ENCODE measurements around the gene APOA5. TPM values are rescaled to one million over a fixed set of nuclear protein-coding genes. Genes with fewer than 3 reads are reported as not detected.

APOA5 gene
- total and polyA plus RNA-seq, 2 of the 13 experiments (the other 11 are each of a cell fraction or from before 2014, with no cell fraction given): 44.0 to 49.1 TPM

DNA sequence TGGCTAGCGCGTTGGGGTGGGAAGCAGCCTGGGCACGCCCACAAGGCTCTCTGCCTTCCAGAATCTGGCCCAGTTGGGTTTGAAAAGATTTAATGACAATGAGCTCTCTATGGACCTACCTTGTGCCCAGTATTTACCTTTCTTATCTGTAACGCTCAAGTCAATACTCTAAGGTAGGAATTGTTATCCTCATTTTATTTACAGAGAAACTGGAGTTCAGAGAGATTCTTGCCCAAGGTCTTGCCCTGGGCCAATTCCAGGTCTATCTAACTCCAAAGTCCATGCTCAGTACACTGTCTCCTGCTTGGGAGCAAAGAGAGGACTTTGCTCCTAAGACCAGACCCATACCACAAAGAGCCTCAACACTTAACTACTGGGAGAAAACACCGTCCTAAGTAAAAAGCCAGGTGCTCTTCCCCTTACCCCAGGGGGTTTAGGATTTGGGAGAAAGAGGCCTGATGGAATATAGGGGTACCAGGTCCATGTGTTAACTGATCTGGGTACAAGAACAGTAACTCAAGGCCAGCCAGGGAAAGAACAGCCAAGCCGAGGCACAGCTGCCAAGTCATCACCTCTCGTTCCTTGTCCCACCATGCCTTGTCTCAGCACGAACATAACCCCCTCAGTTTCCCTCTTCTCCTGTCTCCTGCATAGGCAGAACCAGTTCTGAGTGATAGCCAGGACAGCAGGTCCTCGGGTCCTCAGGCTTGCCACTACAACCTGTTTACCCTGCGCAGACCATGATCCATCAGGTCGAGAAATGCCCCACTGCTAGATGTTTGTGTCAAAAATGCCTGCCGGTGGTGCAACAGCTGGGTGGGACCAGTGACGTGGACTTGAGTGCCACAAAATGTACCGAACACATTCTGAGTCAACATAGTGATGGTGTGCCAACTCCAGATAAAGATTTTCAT, 16.8 kb upstream of the APOA5 start (continued):
- TF ChIP-seq ZNF510 (CRISPR knock-in tag; IDR thresholded peaks at IDR 0.05; ENCODE audit: low read depth) (peak; percentile 92; the same call in 1 of the 2 replicates), GATA4 (IDR thresholded peaks at IDR 0.05; ENCODE audit: borderline replicate concordance, low read depth) (peak; percentile 98), ZMYM3 (CRISPR knock-in tag; IDR thresholded peaks at IDR 0.05) (no peak), ZNF768 (CRISPR knock-in tag; IDR thresholded peaks at IDR 0.05) (no peak), ZNF225 (CRISPR knock-in tag; IDR thresholded peaks at IDR 0.05) (no peak), CHCHD3 (CRISPR knock-in tag; IDR thresholded peaks at IDR 0.05) (no peak), ZNF263 (CRISPR knock-in tag; IDR thresholded peaks at IDR 0.05) (0 out of 2 replicates have a peak, but pooled peaks have one; percentile 17), ZNF652 (CRISPR knock-in tag; IDR thresholded peaks at IDR 0.05; ENCODE audit: borderline replicate concordance, low read depth) (peak; percentile 64; the same call in 1 of the 2 replicates), ATRX (CRISPR knock-in tag; IDR thresholded peaks at IDR 0.05; ENCODE audit: borderline replicate concordance) (no peak), ZC3H4 (CRISPR knock-in tag; IDR thresholded peaks at IDR 0.05; ENCODE audit: borderline replicate concordance) (no peak; the same call in none of the 2 replicates), MED13 (CRISPR knock-in tag; IDR thresholded peaks at IDR 0.05) (peak; percentile 93; the same call in 1 of the 2 replicates)
- TF ChIP-seq, protein P1, sequence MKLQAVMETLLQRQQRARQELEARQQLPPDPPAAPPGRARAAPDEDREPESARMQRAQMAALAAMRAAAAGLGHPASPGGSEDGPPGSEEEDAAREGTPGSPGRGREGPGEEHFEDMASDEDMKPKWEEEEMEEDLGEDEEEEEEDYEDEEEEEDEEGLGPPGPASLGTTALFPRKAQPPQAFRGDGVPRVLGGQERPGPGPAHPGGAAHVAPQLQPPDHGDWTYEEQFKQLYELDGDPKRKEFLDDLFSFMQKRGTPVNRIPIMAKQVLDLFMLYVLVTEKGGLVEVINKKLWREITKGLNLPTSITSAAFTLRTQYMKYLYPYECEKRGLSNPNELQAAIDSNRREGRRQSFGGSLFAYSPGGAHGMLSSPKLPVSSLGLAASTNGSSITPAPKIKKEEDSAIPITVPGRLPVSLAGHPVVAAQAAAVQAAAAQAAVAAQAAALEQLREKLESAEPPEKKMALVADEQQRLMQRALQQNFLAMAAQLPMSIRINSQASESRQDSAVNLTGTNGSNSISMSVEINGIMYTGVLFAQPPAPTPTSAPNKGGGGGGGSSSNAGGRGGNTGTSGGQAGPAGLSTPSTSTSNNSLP (IDR thresholded peaks at IDR 0.05; ENCODE audit: low read depth, low read length): peak; percentile 85
- TF ChIP-seq, protein P2, sequence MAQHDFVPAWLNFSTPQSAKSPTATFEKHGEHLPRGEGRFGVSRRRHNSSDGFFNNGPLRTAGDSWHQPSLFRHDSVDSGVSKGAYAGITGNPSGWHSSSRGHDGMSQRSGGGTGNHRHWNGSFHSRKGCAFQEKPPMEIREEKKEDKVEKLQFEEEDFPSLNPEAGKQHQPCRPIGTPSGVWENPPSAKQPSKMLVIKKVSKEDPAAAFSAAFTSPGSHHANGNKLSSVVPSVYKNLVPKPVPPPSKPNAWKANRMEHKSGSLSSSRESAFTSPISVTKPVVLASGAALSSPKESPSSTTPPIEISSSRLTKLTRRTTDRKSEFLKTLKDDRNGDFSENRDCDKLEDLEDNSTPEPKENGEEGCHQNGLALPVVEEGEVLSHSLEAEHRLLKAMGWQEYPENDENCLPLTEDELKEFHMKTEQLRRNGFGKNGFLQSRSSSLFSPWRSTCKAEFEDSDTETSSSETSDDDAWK (CRISPR knock-in tag; IDR thresholded peaks at IDR 0.05): no peak
- TF ChIP-seq, protein P3, sequence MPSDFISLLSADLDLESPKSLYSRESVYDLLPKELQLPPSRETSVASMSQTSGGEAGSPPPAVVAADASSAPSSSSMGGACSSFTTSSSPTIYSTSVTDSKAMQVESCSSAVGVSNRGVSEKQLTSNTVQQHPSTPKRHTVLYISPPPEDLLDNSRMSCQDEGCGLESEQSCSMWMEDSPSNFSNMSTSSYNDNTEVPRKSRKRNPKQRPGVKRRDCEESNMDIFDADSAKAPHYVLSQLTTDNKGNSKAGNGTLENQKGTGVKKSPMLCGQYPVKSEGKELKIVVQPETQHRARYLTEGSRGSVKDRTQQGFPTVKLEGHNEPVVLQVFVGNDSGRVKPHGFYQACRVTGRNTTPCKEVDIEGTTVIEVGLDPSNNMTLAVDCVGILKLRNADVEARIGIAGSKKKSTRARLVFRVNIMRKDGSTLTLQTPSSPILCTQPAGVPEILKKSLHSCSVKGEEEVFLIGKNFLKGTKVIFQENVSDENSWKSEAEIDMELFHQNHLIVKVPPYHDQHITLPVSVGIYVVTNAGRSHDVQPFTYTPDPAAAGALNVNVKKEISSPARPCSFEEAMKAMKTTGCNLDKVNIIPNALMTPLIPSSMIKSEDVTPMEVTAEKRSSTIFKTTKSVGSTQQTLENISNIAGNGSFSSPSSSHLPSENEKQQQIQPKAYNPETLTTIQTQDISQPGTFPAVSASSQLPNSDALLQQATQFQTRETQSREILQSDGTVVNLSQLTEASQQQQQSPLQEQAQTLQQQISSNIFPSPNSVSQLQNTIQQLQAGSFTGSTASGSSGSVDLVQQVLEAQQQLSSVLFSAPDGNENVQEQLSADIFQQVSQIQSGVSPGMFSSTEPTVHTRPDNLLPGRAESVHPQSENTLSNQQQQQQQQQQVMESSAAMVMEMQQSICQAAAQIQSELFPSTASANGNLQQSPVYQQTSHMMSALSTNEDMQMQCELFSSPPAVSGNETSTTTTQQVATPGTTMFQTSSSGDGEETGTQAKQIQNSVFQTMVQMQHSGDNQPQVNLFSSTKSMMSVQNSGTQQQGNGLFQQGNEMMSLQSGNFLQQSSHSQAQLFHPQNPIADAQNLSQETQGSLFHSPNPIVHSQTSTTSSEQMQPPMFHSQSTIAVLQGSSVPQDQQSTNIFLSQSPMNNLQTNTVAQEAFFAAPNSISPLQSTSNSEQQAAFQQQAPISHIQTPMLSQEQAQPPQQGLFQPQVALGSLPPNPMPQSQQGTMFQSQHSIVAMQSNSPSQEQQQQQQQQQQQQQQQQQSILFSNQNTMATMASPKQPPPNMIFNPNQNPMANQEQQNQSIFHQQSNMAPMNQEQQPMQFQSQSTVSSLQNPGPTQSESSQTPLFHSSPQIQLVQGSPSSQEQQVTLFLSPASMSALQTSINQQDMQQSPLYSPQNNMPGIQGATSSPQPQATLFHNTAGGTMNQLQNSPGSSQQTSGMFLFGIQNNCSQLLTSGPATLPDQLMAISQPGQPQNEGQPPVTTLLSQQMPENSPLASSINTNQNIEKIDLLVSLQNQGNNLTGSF (CRISPR knock-in tag; IDR thresholded peaks at IDR 0.05): no peak
- TF ChIP-seq, protein P4, sequence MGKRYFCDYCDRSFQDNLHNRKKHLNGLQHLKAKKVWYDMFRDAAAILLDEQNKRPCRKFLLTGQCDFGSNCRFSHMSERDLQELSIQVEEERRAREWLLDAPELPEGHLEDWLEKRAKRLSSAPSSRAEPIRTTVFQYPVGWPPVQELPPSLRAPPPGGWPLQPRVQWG (CRISPR knock-in tag; IDR thresholded peaks at IDR 0.05; ENCODE audit: borderline replicate concordance, low read depth): no peak
- TF ChIP-seq, protein P5, sequence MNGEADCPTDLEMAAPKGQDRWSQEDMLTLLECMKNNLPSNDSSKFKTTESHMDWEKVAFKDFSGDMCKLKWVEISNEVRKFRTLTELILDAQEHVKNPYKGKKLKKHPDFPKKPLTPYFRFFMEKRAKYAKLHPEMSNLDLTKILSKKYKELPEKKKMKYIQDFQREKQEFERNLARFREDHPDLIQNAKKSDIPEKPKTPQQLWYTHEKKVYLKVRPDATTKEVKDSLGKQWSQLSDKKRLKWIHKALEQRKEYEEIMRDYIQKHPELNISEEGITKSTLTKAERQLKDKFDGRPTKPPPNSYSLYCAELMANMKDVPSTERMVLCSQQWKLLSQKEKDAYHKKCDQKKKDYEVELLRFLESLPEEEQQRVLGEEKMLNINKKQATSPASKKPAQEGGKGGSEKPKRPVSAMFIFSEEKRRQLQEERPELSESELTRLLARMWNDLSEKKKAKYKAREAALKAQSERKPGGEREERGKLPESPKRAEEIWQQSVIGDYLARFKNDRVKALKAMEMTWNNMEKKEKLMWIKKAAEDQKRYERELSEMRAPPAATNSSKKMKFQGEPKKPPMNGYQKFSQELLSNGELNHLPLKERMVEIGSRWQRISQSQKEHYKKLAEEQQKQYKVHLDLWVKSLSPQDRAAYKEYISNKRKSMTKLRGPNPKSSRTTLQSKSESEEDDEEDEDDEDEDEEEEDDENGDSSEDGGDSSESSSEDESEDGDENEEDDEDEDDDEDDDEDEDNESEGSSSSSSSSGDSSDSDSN (CRISPR knock-in tag; IDR thresholded peaks at IDR 0.05): peak; percentile 44

All from HepG2 (cell line).